ENCODE results near the gene FAM20C.
"Not testable (repeated sequence)": the region's sequence is repeated elsewhere in the genome, so short reads cannot be mapped to it uniquely, and the experiment has no call there.

FAM20C gene

GRCh38 chr7:191105-191980 lies 1.0 kb upstream of the FAM20C start:
- no peak for DNase-seq (ENCODE audit: low read depth in 2 of 3, low spot score in 1 of 3)

GRCh38 chr7:192701-193480 lies 520 bp downstream of the FAM20C start:
- DNase-seq (ENCODE audit: low read depth in 2 of 3, low spot score in 1 of 3), result no peak

GRCh38 chr7:193481-194251 lies 1.3 kb downstream of the FAM20C start:
- DNase-seq (ENCODE audit: low read depth in 2 of 3, low spot score in 1 of 3), result no peak

- no peak for DNase-seq (ENCODE audit: low read depth in 2 of 3, low spot score in 1 of 3)
These were observed 2.1 kb downstream of the FAM20C start for GRCh38 chr7:194252-195009.

- DNase-seq (ENCODE audit: low read depth in 2 of 3, low spot score in 1 of 3), result no peak
These were observed 2.8 kb downstream of the FAM20C start for GRCh38 chr7:195010-195829.

- no peak for DNase-seq (ENCODE audit: low read depth in 2 of 3, low spot score in 1 of 3)
These were observed 3.4 kb downstream of the FAM20C start for GRCh38 chr7:195830-196128.

- no peak for DNase-seq (ENCODE audit: low read depth in 2 of 3, low spot score in 1 of 3)
These were observed 3.9 kb downstream of the FAM20C start for GRCh38 chr7:196283-196682.

GRCh38 chr7:196778-197321 lies 4.5 kb downstream of the FAM20C start:
- DNase-seq (ENCODE audit: low read depth in 2 of 3, low spot score in 1 of 3), result no peak

GRCh38 chr7:197413-198335 lies 5.3 kb downstream of the FAM20C start:
- DNase-seq (ENCODE audit: low read depth in 2 of 3, low spot score in 1 of 3), result no peak

- no peak for DNase-seq (ENCODE audit: low read depth in 2 of 3, low spot score in 1 of 3)
These were observed 7.3 kb downstream of the FAM20C start for GRCh38 chr7:199483-200249.

- no peak for DNase-seq (ENCODE audit: low read depth in 2 of 3, low spot score in 1 of 3)
These were observed 7.9 kb downstream of the FAM20C start for GRCh38 chr7:200290-200689.

GRCh38 chr7:200704-201103 lies 8.3 kb downstream of the FAM20C start:
- DNase-seq (ENCODE audit: low read depth in 2 of 3, low spot score in 1 of 3), result no peak

GRCh38 chr7:204326-204725 lies 12.0 kb downstream of the FAM20C start:
- no peak for DNase-seq (ENCODE audit: low read depth in 2 of 3, low spot score in 1 of 3)

- DNase-seq (ENCODE audit: low read depth in 2 of 3, low spot score in 1 of 3), result no peak
These were observed 13.0 kb downstream of the FAM20C start for GRCh38 chr7:205115-206010.

- not testable (repeated sequence) for DNase-seq (ENCODE audit: low read depth in 2 of 3, low spot score in 1 of 3)
These were observed 14.0 kb downstream of the FAM20C start for GRCh38 chr7:206351-206750.

GRCh38 chr7:207418-208129 lies 15.2 kb downstream of the FAM20C start:
- no peak for DNase-seq (ENCODE audit: low read depth in 2 of 3, low spot score in 1 of 3)

Measured in stimulated activated CD4-positive, alpha-beta T cell treated with anti-CD3 and anti-CD28 coated beads, Interleukin-12 subunit alpha, Interleukin-12 subunit beta, amount 100 ng/mL, for 48 hours (primary cell).